GOT3 (cell line): ENCODE results near the gene BRI3BP.
"Not testable (repeated sequence)": the region's sequence is repeated elsewhere in the genome, so short reads cannot be mapped to it uniquely, and the experiment has no call there.

Experiments
- DNase-seq: peaks from one replicate; lab custom pipeline; 2025; ENCODE audit warnings: mixed read lengths; lab: John Stamatoyannopoulos, UW

Gene BRI3BP

GRCh38 chr12:124972211-124972610 lies 21.2 kb upstream of the BRI3BP start:
- DNase-seq = no peak

- DNase-seq = no peak
Measured at GRCh38 chr12:124975276-124975675, 18.2 kb upstream of the BRI3BP start.

- DNase-seq = no peak
Measured at GRCh38 chr12:124976999-124977398, 16.4 kb upstream of the BRI3BP start.

- no peak for DNase-seq
Measured at GRCh38 chr12:124979568-124979967, 13.9 kb upstream of the BRI3BP start.

GRCh38 chr12:124980098-124980892 lies 13.2 kb upstream of the BRI3BP start:
- DNase-seq = no peak

- not testable (repeated sequence) for DNase-seq
Measured at GRCh38 chr12:124986876-124987275, 6.6 kb upstream of the BRI3BP start.

GRCh38 chr12:124992874-124993625 lies 395 bp upstream of the BRI3BP start:
- DNase-seq = no peak

- no peak for DNase-seq
Measured at GRCh38 chr12:124994437-124994975, 1.1 kb downstream of the BRI3BP start.

- no peak for DNase-seq
Measured at GRCh38 chr12:124995200-124995961, 1.9 kb downstream of the BRI3BP start.

- no peak for DNase-seq
Measured at GRCh38 chr12:124998705-124999104, 5.3 kb downstream of the BRI3BP start.

GRCh38 chr12:125001636-125002035 lies 8.2 kb downstream of the BRI3BP start:
- DNase-seq = no peak

- DNase-seq = no peak
Measured at GRCh38 chr12:125003021-125003420, 9.6 kb downstream of the BRI3BP start.

GRCh38 chr12:125004621-125005020 lies 11.2 kb downstream of the BRI3BP start:
- DNase-seq = no peak

- DNase-seq = no peak
Measured at GRCh38 chr12:125005652-125006051, 12.2 kb downstream of the BRI3BP start.

GRCh38 chr12:125006365-125006764 lies 12.9 kb downstream of the BRI3BP start:
- no peak for DNase-seq

GRCh38 chr12:125013816-125014442 lies 20.5 kb downstream of the BRI3BP start:
- no peak for DNase-seq

GRCh38 chr12:125014526-125014925 lies 21.1 kb downstream of the BRI3BP start:
- DNase-seq = no peak

- DNase-seq = no peak
Measured at GRCh38 chr12:125015680-125016310, 22.4 kb downstream of the BRI3BP start.

GRCh38 chr12:125017801-125018200 lies 24.4 kb downstream of the BRI3BP start:
- no peak for DNase-seq

- DNase-seq = no peak
Measured at GRCh38 chr12:125018356-125018755, 24.9 kb downstream of the BRI3BP start.

GRCh38 chr12:125021096-125021495 lies 27.7 kb downstream of the BRI3BP start:
- DNase-seq = no peak
